ENCODE measurements around the gene USP34.

GRCh38 chr2:61187085-61187484, 283.8 kb downstream of the USP34 start:
- TF ChIP-seq RAD21 (IDR thresholded peaks at IDR 0.05; ENCODE audit: low read depth) (no peak), CREB1 (IDR thresholded peaks at IDR 0.05; ENCODE audit: low read depth) (no peak), EP300 (IDR thresholded peaks at IDR 0.05; ENCODE audit: borderline replicate concordance) (no peak), TAF1 (IDR thresholded peaks at IDR 0.05; ENCODE audit: low read depth) (no peak), NFIC (IDR thresholded peaks at IDR 0.05) (no peak)

Data from Ishikawa (cell line).